Subcutaneous adipose tissue (tissue), 4 donors: ENCODE data around the gene ARID3B. TPM values are rescaled to one million over a fixed set of nuclear protein-coding genes. Genes with fewer than 3 reads are reported as not detected.

Experiments
- total RNA-seq, 4 donors: library from RNA; depleted of rRNA; stranded (reverse); fragments of >200 nt; gene quantifications; one replicate each; pipeline ENCODE4 v1.1.0, GENCODE V29; 2016
- TF ChIP-seq, protein P1 (sequence below): fragments of 450-650 bp; IDR thresholded peaks from one replicate; pipeline ENCODE4 v1.5.1; 2016; ENCODE audit warnings: low read depth, mild to moderate bottlenecking, control low read depth, antibody characterized with exemption, moderate library complexity

Gene ARID3B
- total RNA-seq, 4 donors from 2014 or later: 3.7 to 13.6 (median 8.0) TPM

- TF ChIP-seq, protein P1, sequence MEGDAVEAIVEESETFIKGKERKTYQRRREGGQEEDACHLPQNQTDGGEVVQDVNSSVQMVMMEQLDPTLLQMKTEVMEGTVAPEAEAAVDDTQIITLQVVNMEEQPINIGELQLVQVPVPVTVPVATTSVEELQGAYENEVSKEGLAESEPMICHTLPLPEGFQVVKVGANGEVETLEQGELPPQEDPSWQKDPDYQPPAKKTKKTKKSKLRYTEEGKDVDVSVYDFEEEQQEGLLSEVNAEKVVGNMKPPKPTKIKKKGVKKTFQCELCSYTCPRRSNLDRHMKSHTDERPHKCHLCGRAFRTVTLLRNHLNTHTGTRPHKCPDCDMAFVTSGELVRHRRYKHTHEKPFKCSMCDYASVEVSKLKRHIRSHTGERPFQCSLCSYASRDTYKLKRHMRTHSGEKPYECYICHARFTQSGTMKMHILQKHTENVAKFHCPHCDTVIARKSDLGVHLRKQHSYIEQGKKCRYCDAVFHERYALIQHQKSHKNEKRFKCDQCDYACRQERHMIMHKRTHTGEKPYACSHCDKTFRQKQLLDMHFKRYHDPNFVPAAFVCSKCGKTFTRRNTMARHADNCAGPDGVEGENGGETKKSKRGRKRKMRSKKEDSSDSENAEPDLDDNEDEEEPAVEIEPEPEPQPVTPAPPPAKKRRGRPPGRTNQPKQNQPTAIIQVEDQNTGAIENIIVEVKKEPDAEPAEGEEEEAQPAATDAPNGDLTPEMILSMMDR: no peak
Observed at GRCh38 chr15:74504836-74505235, 36.2 kb upstream of the ARID3B start.

GRCh38 chr15:74505837-74506514 lies 35.0 kb upstream of the ARID3B start:
- TF ChIP-seq, protein P1: no peak

GRCh38 chr15:74506515-74506840 lies 34.5 kb upstream of the ARID3B start:
- TF ChIP-seq, protein P1: no peak

- TF ChIP-seq, protein P1: no peak
Observed at GRCh38 chr15:74511583-74511982, 29.4 kb upstream of the ARID3B start.

DNA sequence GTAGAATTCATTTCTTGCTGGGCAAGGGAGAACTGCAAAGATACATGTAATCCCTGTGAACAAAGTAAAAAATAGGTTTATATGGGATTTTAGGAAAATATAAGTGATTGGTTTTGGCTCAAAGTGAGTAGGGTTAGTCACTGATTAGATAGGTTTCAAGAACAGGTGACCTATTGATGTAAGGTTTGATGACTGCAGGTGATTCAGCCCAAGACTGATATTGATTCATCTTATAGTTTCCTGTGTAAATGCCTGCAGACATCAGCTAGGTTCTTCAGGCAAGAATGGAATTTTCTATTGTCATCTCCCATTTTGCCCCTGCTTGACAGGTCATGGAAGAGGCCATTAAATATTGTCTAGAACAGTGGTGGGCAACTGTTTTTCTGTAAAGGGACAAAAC lies 23.9 kb upstream of the ARID3B start:
- TF ChIP-seq, protein P1: no peak

- TF ChIP-seq, protein P1: no peak
Observed at GRCh38 chr15:74519311-74519710, 21.7 kb upstream of the ARID3B start.

DNA sequence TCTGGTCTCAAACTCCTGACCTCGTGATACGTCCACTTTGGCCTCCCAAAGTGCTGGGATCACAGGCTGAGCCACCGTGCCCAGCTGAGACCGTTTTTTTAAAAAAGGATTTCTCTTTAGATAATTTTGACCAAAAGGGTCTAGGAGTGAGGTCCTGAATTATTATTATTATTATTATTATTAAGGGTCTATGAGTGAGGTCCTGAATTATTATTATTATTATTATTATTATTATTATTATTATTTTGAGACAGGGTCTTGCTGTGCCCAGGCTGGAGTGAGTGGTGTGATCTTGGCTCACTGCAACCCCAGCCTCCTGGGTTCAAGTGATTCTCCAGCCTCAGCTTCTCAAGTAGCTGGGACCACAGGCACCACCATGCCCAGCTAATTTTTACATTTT lies 20.6 kb upstream of the ARID3B start:
- TF ChIP-seq, protein P1: no peak
